RWPE2 (cell line): ENCODE data around the gene NAALADL2.
"Not testable (repeated sequence)": the region's sequence is repeated elsewhere in the genome, so short reads cannot be mapped to it uniquely, and the experiment has no call there.

ENCODE experiments used
- ATAC-seq: fragments of 200-7000 bp; cut with Tn5 transposase; 3 replicates; pipeline ENCODE4 v1.9.1; 2021; ENCODE audit warnings: low read depth
- DNase-seq: peaks from one replicate; pipeline ENCODE4 v3.0.0-alpha.2; 2020; ENCODE audit warnings: low spot score
- H3K27ac ChIP-seq: fragments of 450-650 bp; 2 replicates; pipeline ENCODE4 v1.5.1; 2017; ENCODE audit warnings: mild to moderate bottlenecking; ENCODE audit not compliant: poor library complexity, severe bottlenecking
- H3K27me3 ChIP-seq: fragments of 250-450 bp; sonication (Bioruptor Pico); 2 replicates; pipeline ENCODE4 v1.5.1; 2021; ENCODE audit warnings: mild to moderate bottlenecking, moderate library complexity; ENCODE audit not compliant: insufficient read depth, poor library complexity, severe bottlenecking
- H3K36me3 ChIP-seq: fragments of 250-450 bp; sonication (Bioruptor Pico); 2 replicates; pipeline ENCODE4 v1.5.1; 2020; ENCODE audit warnings: low read depth, mild to moderate bottlenecking, moderate library complexity
- H3K4me1 ChIP-seq: fragments of 250-450 bp; sonication (Bioruptor Pico); 2 replicates; pipeline ENCODE4 v1.5.1; 2021; ENCODE audit warnings: mild to moderate bottlenecking, moderate library complexity; ENCODE audit not compliant: insufficient read depth, poor library complexity, severe bottlenecking
- H3K4me3 ChIP-seq: fragments of 250-450 bp; sonication (Bioruptor Pico); 2 replicates; pipeline ENCODE4 v1.5.1; 2021; ENCODE audit warnings: mild to moderate bottlenecking, moderate library complexity; ENCODE audit not compliant: severe bottlenecking
- H3K9me3 ChIP-seq: fragments of 250-450 bp; sonication (Bioruptor Pico); 2 replicates; pipeline ENCODE4 v1.5.1; 2021; ENCODE audit warnings: mild to moderate bottlenecking, moderate library complexity; ENCODE audit not compliant: severe bottlenecking
- CTCF ChIP-seq: fragments of 450-650 bp; IDR thresholded peaks from one replicate; pipeline ENCODE4 v1.5.1; 2017; ENCODE audit warnings: mild to moderate bottlenecking, moderate library complexity; ENCODE audit not compliant: poor library complexity, severe bottlenecking

NAALADL2 gene

GRCh38 chr3:175421902-175422301 is 562.8 kb downstream of the NAALADL2 start:
- TF ChIP-seq CTCF, result no peak
- H3K27ac ChIP-seq, result no peak overlapping the region
- no peaks in the 10 kb centered on the region for H3K36me3 ChIP-seq
- DNase-seq, result no peak
- no peak overlapping the region for H3K4me3 ChIP-seq
- H3K4me1 ChIP-seq, result no peaks in the 10 kb centered on the region
- H3K9me3 ChIP-seq, result no peaks in the 10 kb centered on the region
- H3K27me3 ChIP-seq, result no peaks in the 10 kb centered on the region
- ATAC-seq, result no peak

- TF ChIP-seq CTCF, result no peak
- Histone ChIP-seq H3K36me3 (no peaks in the 10 kb centered on the region), H3K4me1 (no peaks in the 10 kb centered on the region), H3K27me3 (no peaks in the 10 kb centered on the region), H3K27ac (no peak overlapping the region), H3K9me3 (no peaks in the 10 kb centered on the region), H3K4me3 (no peak overlapping the region)
- DNase-seq (no peak), ATAC-seq (no peak)
These were observed 563.6 kb downstream of the NAALADL2 start for GRCh38 chr3:175422744-175423143.

DNA sequence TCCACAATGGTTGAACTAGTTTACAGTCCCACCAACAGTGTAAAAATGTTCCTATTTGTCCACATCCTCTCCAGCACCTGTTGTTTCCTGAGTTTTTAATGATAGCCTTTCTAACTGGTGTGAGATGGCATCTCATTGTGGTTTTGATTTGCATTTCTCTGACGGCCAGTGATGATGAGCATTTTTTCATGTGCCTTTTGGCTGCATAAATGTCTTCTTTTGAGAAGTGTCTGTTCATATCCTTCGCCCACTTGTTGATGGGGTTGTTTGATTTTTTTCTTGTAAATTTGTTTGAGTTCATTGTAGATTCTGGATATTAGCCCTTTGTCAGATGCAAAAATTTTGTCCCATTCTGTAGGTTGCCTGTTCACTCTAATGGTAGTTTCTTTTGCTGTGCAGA is 564.7 kb downstream of the NAALADL2 start:
- not testable (repeated sequence) for H3K9me3 ChIP-seq, ATAC-seq, H3K36me3 ChIP-seq, H3K4me3 ChIP-seq, H3K4me1 ChIP-seq, DNase-seq, H3K27me3 ChIP-seq, H3K27ac ChIP-seq

DNA sequence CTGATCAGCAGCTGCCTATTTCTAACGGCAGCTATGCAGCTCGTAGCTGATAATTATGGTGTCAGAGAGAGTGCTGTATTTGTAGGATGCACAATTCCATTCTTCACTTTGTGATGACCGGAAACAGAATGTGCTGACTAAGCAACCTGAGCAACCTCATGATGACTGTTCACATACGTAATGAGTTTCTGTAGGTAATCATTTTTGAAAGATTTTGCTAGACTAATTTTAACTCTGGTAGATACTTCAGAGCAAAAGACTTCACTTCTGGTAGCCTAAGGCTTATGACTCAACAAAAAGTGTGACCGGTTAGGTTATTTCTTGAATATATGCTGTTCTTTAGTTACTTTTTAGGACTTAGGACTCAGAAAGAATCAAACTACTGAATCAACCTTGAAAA is 567.7 kb downstream of the NAALADL2 start:
- Histone ChIP-seq H3K4me3 (no peak overlapping the region), H3K9me3 (no peaks in the 10 kb centered on the region), H3K36me3 (no peaks in the 10 kb centered on the region), H3K27ac (no peak overlapping the region), H3K27me3 (no peaks in the 10 kb centered on the region), H3K4me1 (no peaks in the 10 kb centered on the region)
- TF ChIP-seq CTCF, result no peak
- ATAC-seq, result no peak
- no peak for DNase-seq

DNA sequence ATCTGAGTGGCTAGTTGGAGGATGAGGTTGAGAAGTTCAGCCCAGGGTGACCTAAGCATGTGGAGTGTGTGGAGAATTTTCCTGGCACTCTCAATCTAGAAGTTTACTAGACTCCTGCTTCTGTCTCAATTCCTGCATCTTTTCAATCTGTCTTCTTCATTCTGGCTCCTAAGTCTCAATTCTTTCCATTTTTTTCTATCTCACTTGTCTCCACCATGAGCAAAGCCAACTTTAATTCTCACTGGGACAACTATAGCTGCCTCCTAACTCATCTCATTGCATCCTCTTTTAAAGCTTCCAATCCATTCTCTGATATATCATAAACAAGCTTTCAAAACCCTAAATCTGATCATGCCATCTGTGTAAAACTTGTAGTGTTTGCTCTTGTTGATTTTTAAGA is 569.3 kb downstream of the NAALADL2 start:
- ATAC-seq (no peak), DNase-seq (no peak)
- Histone ChIP-seq H3K27me3 (no peaks in the 10 kb centered on the region), H3K9me3 (no peaks in the 10 kb centered on the region), H3K36me3 (no peaks in the 10 kb centered on the region), H3K4me1 (no peaks in the 10 kb centered on the region), H3K27ac (no peak overlapping the region), H3K4me3 (no peak overlapping the region)
- TF ChIP-seq CTCF, result no peak
